ENCODE results near the gene NUP188.
"Not testable (repeated sequence)": the region's sequence is repeated elsewhere in the genome, so short reads cannot be mapped to it uniquely, and the experiment has no call there.

The NUP188 gene

GRCh38 chr9:128944966-128945365 lies 2.5 kb upstream of the NUP188 start:
- DNase-seq, result not testable (repeated sequence)

GRCh38 chr9:128945798-128946501 lies 1.5 kb upstream of the NUP188 start:
- no peak for DNase-seq

GRCh38 chr9:128946571-128947276 lies 775 bp upstream of the NUP188 start:
- no peak for DNase-seq

- DNase-seq, result no peak
These were observed 297 bp upstream of the NUP188 start for GRCh38 chr9:128947277-128947526.

- not testable (repeated sequence) for DNase-seq
These were observed 13.9 kb downstream of the NUP188 start for GRCh38 chr9:128961403-128961802.

- DNase-seq, result no peak
These were observed 22.0 kb downstream of the NUP188 start for GRCh38 chr9:128969491-128969890.

GRCh38 chr9:128972956-128973355 lies 25.5 kb downstream of the NUP188 start:
- no peak for DNase-seq

GRCh38 chr9:128979111-128979510 lies 31.6 kb downstream of the NUP188 start:
- DNase-seq, result no peak

- no peak for DNase-seq
These were observed 36.0 kb downstream of the NUP188 start for GRCh38 chr9:128983536-128983935.

- DNase-seq, result no peak
These were observed 39.2 kb downstream of the NUP188 start for GRCh38 chr9:128986671-128987070.

- no peak for DNase-seq
These were observed 40.3 kb downstream of the NUP188 start for GRCh38 chr9:128987805-128988204.

GRCh38 chr9:128992995-128993394 lies 45.5 kb downstream of the NUP188 start:
- no peak for DNase-seq

GRCh38 chr9:128995791-128996190 lies 48.3 kb downstream of the NUP188 start:
- DNase-seq, result no peak

- no peak for DNase-seq
These were observed 51.0 kb downstream of the NUP188 start for GRCh38 chr9:128998462-128998861.

GRCh38 chr9:128999581-129000206 lies 52.2 kb downstream of the NUP188 start:
- no peak for DNase-seq

- no peak for DNase-seq
These were observed 54.2 kb downstream of the NUP188 start for GRCh38 chr9:129001504-129002325.

- no peak for DNase-seq
These were observed 55.5 kb downstream of the NUP188 start for GRCh38 chr9:129002992-129003391.

GRCh38 chr9:129004173-129004572 lies 56.7 kb downstream of the NUP188 start:
- DNase-seq, result not testable (repeated sequence)

- no peak for DNase-seq
These were observed 58.0 kb downstream of the NUP188 start for GRCh38 chr9:129005336-129005997.

GRCh38 chr9:129006328-129007034 lies 59.0 kb downstream of the NUP188 start:
- DNase-seq, result peak; percentile 42 to 54

GRCh38 chr9:129007035-129007765 lies 59.7 kb downstream of the NUP188 start:
- DNase-seq, result no peak

Data from CD4-positive, alpha-beta T cell treated with Interleukin-4 for 1 hour (primary cell).